WTC11 (cell line): ENCODE results near the gene HMGB4. TPM values are rescaled to one million over a fixed set of nuclear protein-coding genes. Genes with fewer than 3 reads are reported as not detected.

ENCODE experiments used
- ATAC-seq: fragments of 200-7000 bp; cut with Tn5 transposase; 2 replicates; pipeline ENCODE4 v1.10.0; 2021; ENCODE audit warnings: mild to moderate bottlenecking, moderate library complexity
- CTCF ChIA-PET: fragments of 300-600 bp; sonication (Branson Sonifier 250); formaldehyde crosslinking; loops from one replicate; lab custom pipeline; 2021; ENCODE audit warnings: antibody characterized with exemption; lab: Charles Lee
- POLR2A ChIA-PET: fragments of 350-600 bp; sonication (Branson Sonifier 250); formaldehyde crosslinking; loops from one replicate; lab custom pipeline; 2021; ENCODE audit warnings: antibody characterized with exemption; lab: Charles Lee
- DNase-seq: peaks from one replicate; pipeline ENCODE4 v3.0.0; 2021; ENCODE audit warnings: low spot score
- H3K27ac Mint-ChIP-seq: 2 replicates; pipeline ENCODE4 v1.8.0; 2021; ENCODE audit warnings: mixed read lengths
- H3K27me3 Mint-ChIP-seq: 2 replicates; pipeline ENCODE4 v1.8.0; 2021; ENCODE audit warnings: low read depth, mild to moderate bottlenecking, moderate library complexity, mixed read lengths
- H3K36me3 Mint-ChIP-seq: 2 replicates; pipeline ENCODE4 v1.8.0; 2021; ENCODE audit warnings: mixed read lengths
- H3K4me1 Mint-ChIP-seq: 2 replicates; pipeline ENCODE4 v1.8.0; 2022; ENCODE audit warnings: mixed read lengths
- H3K4me3 Mint-ChIP-seq: 2 replicates; pipeline ENCODE4 v1.8.0; 2021; ENCODE audit warnings: mild to moderate bottlenecking, moderate library complexity, mixed read lengths
- H3K9me3 Mint-ChIP-seq: 2 replicates; pipeline ENCODE4 v1.8.0; 2021; ENCODE audit warnings: mixed read lengths
- ATF1 ChIP-seq: sonication (generic); formaldehyde crosslinking; IDR thresholded peaks from 2 replicates; pipeline ENCODE4 v1.8.1; 2023; ENCODE audit warnings: mild to moderate bottlenecking, moderate library complexity, missing genetic modification reagents
- CREB1 ChIP-seq: sonication (generic); formaldehyde crosslinking; IDR thresholded peaks from 2 replicates; pipeline ENCODE4 v1.8.0; 2023; ENCODE audit warnings: mild to moderate bottlenecking, missing genetic modification reagents
- GABPB1 ChIP-seq: sonication (generic); formaldehyde crosslinking; IDR thresholded peaks from 2 replicates; pipeline ENCODE4 v1.8.1; 2023; ENCODE audit warnings: mild to moderate bottlenecking, missing genetic modification reagents
- GTF2I ChIP-seq: fragments of 250-450 bp; sonication (Bioruptor Pico); conservative IDR thresholded peaks from 2 replicates; pipeline ENCODE4 v1.4.0; 2021; ENCODE audit warnings: mild to moderate bottlenecking
- HMGA2 ChIP-seq: fragments of 250-450 bp; sonication (Bioruptor Pico); IDR thresholded peaks from 2 replicates; pipeline ENCODE4 v1.4.0; 2021; ENCODE audit warnings: mild to moderate bottlenecking, moderate library complexity
- JAZF1 ChIP-seq: fragments of 250-450 bp; sonication (Bioruptor Pico); IDR thresholded peaks from 2 replicates; pipeline ENCODE4 v1.9.0; 2021; ENCODE audit warnings: moderate library complexity, mild to moderate bottlenecking, inconsistent platforms
- KAT7 ChIP-seq: sonication (generic); formaldehyde crosslinking; IDR thresholded peaks from 2 replicates; pipeline ENCODE4 v1.8.1; 2023; ENCODE audit warnings: missing genetic modification reagents, mild to moderate bottlenecking, borderline replicate concordance
- NFATC4 ChIP-seq: fragments of 250-450 bp; sonication (Bioruptor Pico); IDR thresholded peaks from 2 replicates; pipeline ENCODE4 v1.9.0; 2021; ENCODE audit warnings: mild to moderate bottlenecking
- OVOL2 ChIP-seq: fragments of 250-450 bp; sonication (Bioruptor Pico); IDR thresholded peaks from 2 replicates; pipeline ENCODE4 v1.9.0; 2021; ENCODE audit warnings: mild to moderate bottlenecking, borderline replicate concordance
- SMAD4 ChIP-seq: sonication (generic); formaldehyde crosslinking; IDR thresholded peaks from 2 replicates; pipeline ENCODE4 v1.8.0; 2022; ENCODE audit warnings: mild to moderate bottlenecking, missing genetic modification reagents
- SOX15 ChIP-seq: fragments of 250-450 bp; sonication (Bioruptor Pico); IDR thresholded peaks from 2 replicates; pipeline ENCODE4 v1.9.0; 2021; ENCODE audit warnings: mild to moderate bottlenecking
- TCF7 ChIP-seq: sonication (generic); formaldehyde crosslinking; IDR thresholded peaks from 2 replicates; pipeline ENCODE4 v1.8.0; 2022; ENCODE audit warnings: mild to moderate bottlenecking, low read depth, missing genetic modification reagents, moderate library complexity
- ZNF121 ChIP-seq: sonication (generic); formaldehyde crosslinking; IDR thresholded peaks from 2 replicates; pipeline ENCODE4 v1.8.0; 2023; ENCODE audit warnings: missing genetic modification reagents
- ZNF263 ChIP-seq: sonication (generic); formaldehyde crosslinking; IDR thresholded peaks from 2 replicates; pipeline ENCODE4 v1.8.1; 2022; ENCODE audit warnings: low read depth, mild to moderate bottlenecking, moderate library complexity, missing genetic modification reagents
- ZNF423 ChIP-seq: fragments of 250-450 bp; sonication (Bioruptor Pico); IDR thresholded peaks from 2 replicates; pipeline ENCODE4 v2.1.2; 2022; ENCODE audit warnings: mild to moderate bottlenecking, moderate library complexity
- ZNF671 ChIP-seq: fragments of 250-450 bp; sonication (Bioruptor Pico); IDR thresholded peaks from 2 replicates; pipeline ENCODE4 v1.8.0; 2021; ENCODE audit warnings: mild to moderate bottlenecking
- total RNA-seq: library from RNA; stranded (reverse); gene quantifications from 3 replicates; pipeline ENCODE4 v1.2.3, GENCODE V29; 2021
- TF ChIP-seq, protein P1 (sequence below): sonication (generic); formaldehyde crosslinking; IDR thresholded peaks from 2 replicates; pipeline ENCODE4 v1.8.1; 2023; ENCODE audit warnings: mild to moderate bottlenecking, missing genetic modification reagents, moderate library complexity
- TF ChIP-seq, protein P2 (sequence below): sonication (generic); formaldehyde crosslinking; IDR thresholded peaks from 2 replicates; pipeline ENCODE4 v1.8.1; 2023; ENCODE audit warnings: mild to moderate bottlenecking, moderate library complexity, missing genetic modification reagents
- TF ChIP-seq, protein P3 (sequence below): sonication (generic); formaldehyde crosslinking; IDR thresholded peaks from 2 replicates; pipeline ENCODE4 v1.8.0; 2022; ENCODE audit warnings: mild to moderate bottlenecking, missing genetic modification reagents
- TF ChIP-seq, protein P4 (sequence below): sonication (generic); formaldehyde crosslinking; IDR thresholded peaks from 2 replicates; pipeline ENCODE4 v1.8.0; 2022; ENCODE audit warnings: mild to moderate bottlenecking, missing genetic modification reagents
- TF ChIP-seq, protein P5 (sequence below): sonication (generic); formaldehyde crosslinking; IDR thresholded peaks from 2 replicates; pipeline ENCODE4 v1.8.0; 2022; ENCODE audit warnings: missing genetic modification reagents
- TF ChIP-seq, protein P6 (sequence below): sonication (generic); formaldehyde crosslinking; IDR thresholded peaks from 2 replicates; pipeline ENCODE4 v1.8.0; 2023; ENCODE audit warnings: missing genetic modification reagents
- TF ChIP-seq, protein P7 (sequence below): sonication (generic); formaldehyde crosslinking; IDR thresholded peaks from 2 replicates; pipeline ENCODE4 v1.8.0; 2022; ENCODE audit warnings: mild to moderate bottlenecking, missing genetic modification reagents
- TF ChIP-seq, protein P8 (sequence below): sonication (generic); formaldehyde crosslinking; conservative IDR thresholded peaks from 2 replicates; pipeline ENCODE4 v1.8.1; 2023; ENCODE audit warnings: mild to moderate bottlenecking, low read depth, missing genetic modification reagents, moderate library complexity

HMGB4 gene
- total RNA-seq, 1 experiment from 2014 or later: not detected

DNA sequence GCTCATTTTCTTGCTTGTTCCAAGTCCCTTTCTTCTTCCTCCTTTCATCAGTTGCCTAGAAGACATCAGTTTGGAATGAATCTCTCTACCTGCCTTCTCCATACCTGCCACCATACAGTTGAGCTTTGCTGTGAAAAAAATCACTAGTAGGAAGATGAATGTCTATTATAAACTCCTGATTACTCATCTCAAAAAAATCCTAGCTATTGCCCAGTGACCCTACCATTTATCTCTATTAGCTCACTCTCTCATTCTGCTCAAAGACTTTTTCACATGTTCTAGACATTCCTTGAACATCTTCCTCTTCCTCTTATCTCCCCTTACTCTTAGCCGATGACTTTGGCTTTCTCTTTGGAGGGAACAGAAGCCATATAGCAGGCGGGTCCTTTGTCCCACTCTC is 49.7 kb upstream of the HMGB4 start (continued):
- TF ChIP-seq, protein P1, sequence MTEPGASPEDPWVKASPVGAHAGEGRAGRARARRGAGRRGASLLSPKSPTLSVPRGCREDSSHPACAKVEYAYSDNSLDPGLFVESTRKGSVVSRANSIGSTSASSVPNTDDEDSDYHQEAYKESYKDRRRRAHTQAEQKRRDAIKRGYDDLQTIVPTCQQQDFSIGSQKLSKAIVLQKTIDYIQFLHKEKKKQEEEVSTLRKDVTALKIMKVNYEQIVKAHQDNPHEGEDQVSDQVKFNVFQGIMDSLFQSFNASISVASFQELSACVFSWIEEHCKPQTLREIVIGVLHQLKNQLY (CRISPR knock-in tag): no peak
- TF ChIP-seq ZNF671 (no peak), TCF7 (CRISPR knock-in tag) (no peak), SOX15 (CRISPR knock-in tag) (no peak), KAT7 (CRISPR knock-in tag) (no peak), JAZF1 (CRISPR knock-in tag) (no peak)
- TF ChIP-seq, protein P2, sequence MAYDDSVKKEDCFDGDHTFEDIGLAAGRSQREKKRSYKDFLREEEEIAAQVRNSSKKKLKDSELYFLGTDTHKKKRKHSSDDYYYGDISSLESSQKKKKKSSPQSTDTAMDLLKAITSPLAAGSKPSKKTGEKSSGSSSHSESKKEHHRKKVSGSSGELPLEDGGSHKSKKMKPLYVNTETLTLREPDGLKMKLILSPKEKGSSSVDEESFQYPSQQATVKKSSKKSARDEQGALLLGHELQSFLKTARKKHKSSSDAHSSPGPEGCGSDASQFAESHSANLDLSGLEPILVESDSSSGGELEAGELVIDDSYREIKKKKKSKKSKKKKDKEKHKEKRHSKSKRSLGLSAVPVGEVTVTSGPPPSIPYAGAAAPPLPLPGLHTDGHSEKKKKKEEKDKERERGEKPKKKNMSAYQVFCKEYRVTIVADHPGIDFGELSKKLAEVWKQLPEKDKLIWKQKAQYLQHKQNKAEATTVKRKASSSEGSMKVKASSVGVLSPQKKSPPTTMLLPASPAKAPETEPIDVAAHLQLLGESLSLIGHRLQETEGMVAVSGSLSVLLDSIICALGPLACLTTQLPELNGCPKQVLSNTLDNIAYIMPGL: no peak
- TF ChIP-seq, protein P3, sequence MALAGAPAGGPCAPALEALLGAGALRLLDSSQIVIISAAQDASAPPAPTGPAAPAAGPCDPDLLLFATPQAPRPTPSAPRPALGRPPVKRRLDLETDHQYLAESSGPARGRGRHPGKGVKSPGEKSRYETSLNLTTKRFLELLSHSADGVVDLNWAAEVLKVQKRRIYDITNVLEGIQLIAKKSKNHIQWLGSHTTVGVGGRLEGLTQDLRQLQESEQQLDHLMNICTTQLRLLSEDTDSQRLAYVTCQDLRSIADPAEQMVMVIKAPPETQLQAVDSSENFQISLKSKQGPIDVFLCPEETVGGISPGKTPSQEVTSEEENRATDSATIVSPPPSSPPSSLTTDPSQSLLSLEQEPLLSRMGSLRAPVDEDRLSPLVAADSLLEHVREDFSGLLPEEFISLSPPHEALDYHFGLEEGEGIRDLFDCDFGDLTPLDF: no peak
- TF ChIP-seq, protein P4, sequence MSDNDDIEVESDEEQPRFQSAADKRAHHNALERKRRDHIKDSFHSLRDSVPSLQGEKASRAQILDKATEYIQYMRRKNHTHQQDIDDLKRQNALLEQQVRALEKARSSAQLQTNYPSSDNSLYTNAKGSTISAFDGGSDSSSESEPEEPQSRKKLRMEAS (CRISPR knock-in tag): no peak
- TF ChIP-seq, protein P5, sequence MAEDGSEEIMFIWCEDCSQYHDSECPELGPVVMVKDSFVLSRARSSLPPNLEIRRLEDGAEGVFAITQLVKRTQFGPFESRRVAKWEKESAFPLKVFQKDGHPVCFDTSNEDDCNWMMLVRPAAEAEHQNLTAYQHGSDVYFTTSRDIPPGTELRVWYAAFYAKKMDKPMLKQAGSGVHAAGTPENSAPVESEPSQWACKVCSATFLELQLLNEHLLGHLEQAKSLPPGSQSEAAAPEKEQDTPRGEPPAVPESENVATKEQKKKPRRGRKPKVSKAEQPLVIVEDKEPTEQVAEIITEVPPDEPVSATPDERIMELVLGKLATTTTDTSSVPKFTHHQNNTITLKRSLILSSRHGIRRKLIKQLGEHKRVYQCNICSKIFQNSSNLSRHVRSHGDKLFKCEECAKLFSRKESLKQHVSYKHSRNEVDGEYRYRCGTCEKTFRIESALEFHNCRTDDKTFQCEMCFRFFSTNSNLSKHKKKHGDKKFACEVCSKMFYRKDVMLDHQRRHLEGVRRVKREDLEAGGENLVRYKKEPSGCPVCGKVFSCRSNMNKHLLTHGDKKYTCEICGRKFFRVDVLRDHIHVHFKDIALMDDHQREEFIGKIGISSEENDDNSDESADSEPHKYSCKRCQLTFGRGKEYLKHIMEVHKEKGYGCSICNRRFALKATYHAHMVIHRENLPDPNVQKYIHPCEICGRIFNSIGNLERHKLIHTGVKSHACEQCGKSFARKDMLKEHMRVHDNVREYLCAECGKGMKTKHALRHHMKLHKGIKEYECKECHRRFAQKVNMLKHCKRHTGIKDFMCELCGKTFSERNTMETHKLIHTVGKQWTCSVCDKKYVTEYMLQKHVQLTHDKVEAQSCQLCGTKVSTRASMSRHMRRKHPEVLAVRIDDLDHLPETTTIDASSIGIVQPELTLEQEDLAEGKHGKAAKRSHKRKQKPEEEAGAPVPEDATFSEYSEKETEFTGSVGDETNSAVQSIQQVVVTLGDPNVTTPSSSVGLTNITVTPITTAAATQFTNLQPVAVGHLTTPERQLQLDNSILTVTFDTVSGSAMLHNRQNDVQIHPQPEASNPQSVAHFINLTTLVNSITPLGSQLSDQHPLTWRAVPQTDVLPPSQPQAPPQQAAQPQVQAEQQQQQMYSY (CRISPR knock-in tag): no peak

DNA sequence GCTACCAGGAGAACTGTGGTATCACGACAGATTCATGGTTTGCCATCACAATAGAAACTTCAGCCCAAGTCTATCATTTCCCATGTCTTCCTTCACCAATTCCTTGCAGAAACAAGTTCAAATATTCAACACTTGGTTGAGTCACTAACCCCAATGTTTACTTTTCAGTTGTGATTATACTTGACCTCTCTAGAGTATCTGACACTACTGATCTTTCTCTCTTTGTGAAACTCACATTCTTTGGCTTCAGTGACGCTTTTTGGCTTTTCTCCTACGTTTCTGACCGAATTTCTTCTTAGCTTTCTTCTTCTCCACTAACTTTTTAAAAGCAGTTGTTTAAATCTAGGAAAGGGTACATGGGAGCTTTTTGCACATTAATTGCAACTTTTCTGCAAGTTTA is 48.8 kb upstream of the HMGB4 start:
- Mint-ChIP-seq H3K27ac (no peak overlapping the region), H3K27me3 (no peaks in the 10 kb centered on the region), H3K9me3 (peaks cover 2% of the 10 kb centered on the region; the same call in 1 of the 2 replicates), H3K36me3 (peaks cover 9% of the 10 kb centered on the region), H3K4me1 (no peaks in the 10 kb centered on the region), H3K4me3 (no peak overlapping the region)
- ChIA-PET POLR2A (no interaction called here), CTCF (no interaction called here)
- DNase-seq: no peak
- TF ChIP-seq GTF2I (no peak), CREB1 (CRISPR knock-in tag) (no peak), NFATC4 (CRISPR knock-in tag) (no peak), ZNF423 (CRISPR knock-in tag) (no peak), HMGA2 (CRISPR knock-in tag) (no peak), GABPB1 (CRISPR knock-in tag) (no peak), ZNF263 (CRISPR knock-in tag) (no peak), JAZF1 (CRISPR knock-in tag) (no peak), OVOL2 (CRISPR knock-in tag) (no peak), ZNF121 (CRISPR knock-in tag) (no peak), SMAD4 (CRISPR knock-in tag) (no peak), ATF1 (CRISPR knock-in tag) (no peak), ZNF671 (no peak)
- TF ChIP-seq, protein P6, sequence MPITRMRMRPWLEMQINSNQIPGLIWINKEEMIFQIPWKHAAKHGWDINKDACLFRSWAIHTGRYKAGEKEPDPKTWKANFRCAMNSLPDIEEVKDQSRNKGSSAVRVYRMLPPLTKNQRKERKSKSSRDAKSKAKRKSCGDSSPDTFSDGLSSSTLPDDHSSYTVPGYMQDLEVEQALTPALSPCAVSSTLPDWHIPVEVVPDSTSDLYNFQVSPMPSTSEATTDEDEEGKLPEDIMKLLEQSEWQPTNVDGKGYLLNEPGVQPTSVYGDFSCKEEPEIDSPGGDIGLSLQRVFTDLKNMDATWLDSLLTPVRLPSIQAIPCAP: no peak
- TF ChIP-seq, protein P7, sequence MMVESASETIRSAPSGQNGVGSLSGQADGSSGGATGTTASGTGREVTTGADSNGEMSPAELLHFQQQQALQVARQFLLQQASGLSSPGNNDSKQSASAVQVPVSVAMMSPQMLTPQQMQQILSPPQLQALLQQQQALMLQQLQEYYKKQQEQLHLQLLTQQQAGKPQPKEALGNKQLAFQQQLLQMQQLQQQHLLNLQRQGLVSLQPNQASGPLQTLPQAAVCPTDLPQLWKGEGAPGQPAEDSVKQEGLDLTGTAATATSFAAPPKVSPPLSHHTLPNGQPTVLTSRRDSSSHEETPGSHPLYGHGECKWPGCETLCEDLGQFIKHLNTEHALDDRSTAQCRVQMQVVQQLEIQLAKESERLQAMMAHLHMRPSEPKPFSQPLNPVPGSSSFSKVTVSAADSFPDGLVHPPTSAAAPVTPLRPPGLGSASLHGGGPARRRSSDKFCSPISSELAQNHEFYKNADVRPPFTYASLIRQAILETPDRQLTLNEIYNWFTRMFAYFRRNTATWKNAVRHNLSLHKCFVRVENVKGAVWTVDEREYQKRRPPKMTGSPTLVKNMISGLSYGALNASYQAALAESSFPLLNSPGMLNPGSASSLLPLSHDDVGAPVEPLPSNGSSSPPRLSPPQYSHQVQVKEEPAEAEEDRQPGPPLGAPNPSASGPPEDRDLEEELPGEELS: no peak
- TF ChIP-seq, protein P8, sequence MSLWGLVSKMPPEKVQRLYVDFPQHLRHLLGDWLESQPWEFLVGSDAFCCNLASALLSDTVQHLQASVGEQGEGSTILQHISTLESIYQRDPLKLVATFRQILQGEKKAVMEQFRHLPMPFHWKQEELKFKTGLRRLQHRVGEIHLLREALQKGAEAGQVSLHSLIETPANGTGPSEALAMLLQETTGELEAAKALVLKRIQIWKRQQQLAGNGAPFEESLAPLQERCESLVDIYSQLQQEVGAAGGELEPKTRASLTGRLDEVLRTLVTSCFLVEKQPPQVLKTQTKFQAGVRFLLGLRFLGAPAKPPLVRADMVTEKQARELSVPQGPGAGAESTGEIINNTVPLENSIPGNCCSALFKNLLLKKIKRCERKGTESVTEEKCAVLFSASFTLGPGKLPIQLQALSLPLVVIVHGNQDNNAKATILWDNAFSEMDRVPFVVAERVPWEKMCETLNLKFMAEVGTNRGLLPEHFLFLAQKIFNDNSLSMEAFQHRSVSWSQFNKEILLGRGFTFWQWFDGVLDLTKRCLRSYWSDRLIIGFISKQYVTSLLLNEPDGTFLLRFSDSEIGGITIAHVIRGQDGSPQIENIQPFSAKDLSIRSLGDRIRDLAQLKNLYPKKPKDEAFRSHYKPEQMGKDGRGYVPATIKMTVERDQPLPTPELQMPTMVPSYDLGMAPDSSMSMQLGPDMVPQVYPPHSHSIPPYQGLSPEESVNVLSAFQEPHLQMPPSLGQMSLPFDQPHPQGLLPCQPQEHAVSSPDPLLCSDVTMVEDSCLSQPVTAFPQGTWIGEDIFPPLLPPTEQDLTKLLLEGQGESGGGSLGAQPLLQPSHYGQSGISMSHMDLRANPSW (CRISPR knock-in tag): no peak
- ATAC-seq: no peak
